Cardiac fibroblast (primary cell): ENCODE data around the gene HSBP1.
A peak's percentile ranks its signal among the peaks of the same experiment; 100 is the strongest.

ENCODE experiments used
- DNase-seq, 2 donors: peaks; one replicate each; pipeline versions ENCODE4 v3.0.0 to v3.0.0-alpha.2; 2010; ENCODE audit warnings: low read depth in 2 of 2
- H3K4me3 ChIP-seq, 2 donors: replicated peaks in 1 of 2; 1 replicate in 1 of 2; 2 replicates in 1 of 2; pipeline ENCODE4 v1.5.1; 2011; ENCODE audit warnings: low read depth in 2 of 2, low read length in 2 of 2, mild to moderate bottlenecking in 2 of 2, moderate library complexity in 1 of 2
- CTCF ChIP-seq: IDR thresholded peaks from one replicate; pipeline ENCODE4 v1.5.1; 2011; ENCODE audit warnings: low read depth, mild to moderate bottlenecking, low read length, inconsistent platforms

Gene HSBP1

GRCh38 chr16:83802554-83803205, 5.1 kb upstream of the HSBP1 start:
- peak; percentile 26 to 33 for DNase-seq
- peak overlapping the region in 1 of 2 donors; percentile 30 for H3K4me3 ChIP-seq
- no peak for TF ChIP-seq CTCF

DNA sequence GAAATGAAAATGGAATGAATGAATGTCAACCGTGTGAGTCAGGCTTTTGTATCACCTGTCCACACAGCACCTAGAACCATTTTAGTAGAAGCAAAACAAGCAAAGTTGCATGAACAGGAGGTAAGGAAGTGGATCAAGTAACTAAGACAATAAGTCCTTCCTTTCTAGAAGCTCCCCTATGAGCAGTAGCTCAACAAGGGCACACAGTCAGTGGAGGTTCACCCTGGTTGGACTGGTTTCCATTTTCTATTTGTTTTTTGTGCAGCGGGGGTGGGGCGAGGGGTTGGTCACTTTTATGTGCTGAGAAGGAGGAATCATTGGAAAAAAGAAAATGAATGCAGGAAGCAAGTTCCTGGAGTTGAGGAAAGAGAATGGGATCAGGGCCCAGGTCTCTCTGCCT, 4.0 kb upstream of the HSBP1 start:
- no peak overlapping the region for H3K4me3 ChIP-seq
- no peak for DNase-seq
- TF ChIP-seq CTCF = no peak

DNA sequence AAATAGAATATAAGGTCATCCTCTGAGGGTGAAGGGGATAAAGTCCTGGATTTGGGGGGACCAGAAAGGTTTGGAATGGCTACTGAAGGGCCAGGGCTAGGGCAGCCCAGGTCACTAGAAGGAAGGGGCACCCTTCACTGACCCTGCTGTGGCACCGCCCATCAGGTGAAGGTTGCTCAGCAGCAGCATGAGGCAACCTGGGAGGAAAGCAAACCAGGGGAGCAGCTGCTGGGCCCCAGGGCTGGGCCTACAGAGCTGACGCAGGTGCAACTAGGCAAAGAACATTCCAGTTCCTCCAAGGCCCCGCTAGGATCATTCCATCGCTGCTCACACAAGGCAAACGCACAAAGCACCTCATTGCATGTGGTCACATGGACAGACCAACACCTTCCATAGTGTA, 3.4 kb upstream of the HSBP1 start:
- no peak for TF ChIP-seq CTCF
- no peak overlapping the region for H3K4me3 ChIP-seq
- DNase-seq = no peak

- no peak for DNase-seq
- no peak for TF ChIP-seq CTCF
- H3K4me3 ChIP-seq = no peak overlapping the region
Observed at GRCh38 chr16:83806036-83806435, 1.7 kb upstream of the HSBP1 start.

- DNase-seq = no peak
- H3K4me3 ChIP-seq = no peak overlapping the region
- TF ChIP-seq CTCF = no peak
Observed at GRCh38 chr16:83806731-83807130, 1.0 kb upstream of the HSBP1 start.

DNA sequence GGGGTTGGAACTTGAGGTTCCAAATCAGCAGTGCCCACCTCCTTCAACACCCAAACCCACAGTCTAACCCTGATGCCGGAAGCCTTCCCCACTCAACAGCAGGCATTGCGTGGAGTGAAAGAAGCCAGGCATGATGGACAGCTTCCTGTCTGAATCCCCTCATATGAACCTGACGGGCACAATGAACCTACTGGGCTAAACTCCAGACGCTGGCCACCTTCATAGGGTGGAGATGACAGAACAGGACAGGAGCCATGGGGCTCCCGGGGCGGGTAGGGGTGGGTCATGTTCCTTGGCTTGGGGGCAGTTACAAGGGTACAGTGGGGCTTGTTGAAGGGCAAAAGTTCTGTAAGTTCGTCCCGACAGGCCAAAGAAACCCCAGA, 460 bp upstream of the HSBP1 start:
- H3K4me3 ChIP-seq = peak overlapping the region in 1 of 2 donors; percentile 21
- DNase-seq = no peak
- TF ChIP-seq CTCF = no peak

DNA sequence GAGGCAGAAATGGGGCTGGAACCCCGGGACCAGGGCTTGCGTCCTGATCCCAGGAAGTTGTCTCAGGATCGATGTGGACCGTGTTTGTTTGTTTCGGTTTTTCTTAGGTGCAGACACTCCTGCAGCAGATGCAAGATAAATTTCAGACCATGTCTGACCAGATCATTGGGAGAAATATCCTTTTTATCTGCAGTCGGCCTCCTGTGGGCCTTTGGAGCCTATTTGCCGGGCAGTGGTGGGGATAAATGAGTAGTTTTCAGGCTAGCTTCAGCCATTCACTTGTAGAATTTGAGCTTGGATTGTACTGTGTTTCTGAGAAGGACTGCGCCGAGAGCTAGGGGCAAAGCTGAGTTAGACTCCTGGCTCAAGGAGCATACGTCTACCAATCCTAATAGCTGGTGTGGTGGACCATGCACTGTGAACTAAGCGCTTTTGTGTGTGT, 816 bp downstream of the HSBP1 start:
- peak in 1 of 2 donors; percentile 7 for DNase-seq
- peak overlapping the region; percentile 82 to 93 for H3K4me3 ChIP-seq
- TF ChIP-seq CTCF = no peak
